HepG2 (cell line): Measurements from ENCODE around the gene PDLIM4. TPM values are rescaled to one million over a fixed set of nuclear protein-coding genes. Genes with fewer than 3 reads are reported as not detected.

Experiments used
- ATAC-seq: fragments of 200-7000 bp; cut with Tn5 transposase; 3 replicates; pipeline ENCODE4 v1.9.1; 2020; ENCODE audit warnings: mild to moderate bottlenecking, moderate library complexity
- BruUV-seq: library from RNA; stranded (reverse); fragments of 400-500 nt; replicated peaks from 2 replicates; lab custom pipeline; 2021; lab: Mats Ljungman, UMichigan
- CTCF ChIA-PET: fragments of 300-600 bp; formaldehyde crosslinking; extraction: SDS; loops from one replicate; lab custom pipeline; 2021; ENCODE audit warnings: low total read pairs, inconsistent platforms, low intra/inter-chr PET ratio; lab: Yijun Ruan, JAX
- POLR2A ChIA-PET: fragments of 350-600 bp; sonication (Branson Sonifier 250); formaldehyde crosslinking; loops from one replicate; lab custom pipeline; 2020; ENCODE audit warnings: antibody characterized with exemption, inconsistent platforms; lab: Yijun Ruan, JAX
- DNase-seq: peaks from one replicate; pipeline ENCODE4 v3.0.0-alpha.2; 2015; ENCODE audit warnings: low spot score
- FAIRE-seq: peaks from 3 replicates; lab custom pipeline; 2011; peaks lifted over from hg19 to GRCh38; lab: Jason Lieb, UNC
- H2AFZ ChIP-seq: one replicate; pipeline ENCODE4 v1.6.1; 2011; ENCODE audit warnings: low read length, inconsistent platforms
- H3K27ac ChIP-seq: fragments of 300-600 bp; 3 replicates; pipeline ENCODE4 v1.8.0; 2011; ENCODE audit warnings: mixed run types, mild to moderate bottlenecking, mixed read lengths, low read length, inconsistent platforms; ENCODE audit not compliant: insufficient read depth; ENCODE audit errors: extremely low read length
- H3K27me3 ChIP-seq, 2 experiments: fragments of 200-600 bp in 1 of 2; 2 replicates in 1 of 2; 3 replicates in 1 of 2; pipeline versions ENCODE4 v1.6.0 to v1.8.0; 2011; ENCODE audit warnings: low read length in 2 of 2, mild to moderate bottlenecking in 2 of 2, moderate library complexity in 2 of 2, inconsistent platforms in 1 of 2; ENCODE audit not compliant: insufficient read depth in 2 of 2, control insufficient read depth in 1 of 2
- H3K36me3 ChIP-seq, 2 experiments: fragments of 200-600 bp in 1 of 2; replicated peaks in 1 of 2; 2 replicates in 1 of 2; 3 replicates in 1 of 2; pipeline versions ENCODE4 v1.5.1 to v1.8.0; 2011; ENCODE audit warnings: low read length in 2 of 2, inconsistent platforms in 1 of 2; ENCODE audit not compliant: insufficient read depth in 2 of 2, control insufficient read depth in 1 of 2
- H3K4me1 ChIP-seq: 2 replicates; pipeline ENCODE4 v1.5.1; 2012; ENCODE audit warnings: low read length, inconsistent platforms; ENCODE audit not compliant: insufficient read depth
- H3K4me2 ChIP-seq: 2 replicates; pipeline ENCODE4 v1.6.0; 2011; ENCODE audit warnings: low read depth, low read length, inconsistent platforms
- H3K4me3 ChIP-seq, 3 experiments: fragments of 200-600 bp in 1 of 3; sonication (generic), shearing (Covaris generic) in 1 of 3; replicated peaks in 1 of 3; 2 replicates each; pipeline ENCODE4 v1.5.1; 2011 to 2016; ENCODE audit warnings: low read length in 3 of 3, inconsistent platforms in 2 of 3, low read depth in 2 of 3, mild to moderate bottlenecking in 2 of 3, control low read depth in 1 of 3, mixed read lengths in 1 of 3; ENCODE audit not compliant: insufficient read depth in 1 of 3
- H3K79me2 ChIP-seq: one replicate; pipeline ENCODE4 v1.6.1; 2011; ENCODE audit warnings: low read length, inconsistent platforms; ENCODE audit not compliant: insufficient read depth
- H3K9ac ChIP-seq: 2 replicates; pipeline ENCODE4 v1.6.0; 2011; ENCODE audit warnings: mild to moderate bottlenecking, low read depth, low read length, inconsistent platforms; ENCODE audit not compliant: insufficient read depth
- H3K9me3 ChIP-seq: 2 replicates; pipeline ENCODE4 v1.5.1; 2012; ENCODE audit warnings: mild to moderate bottlenecking, low read length
- H4K20me1 ChIP-seq: 2 replicates; pipeline ENCODE4 v1.6.0; 2011; ENCODE audit warnings: inconsistent platforms, mild to moderate bottlenecking, low read length, moderate library complexity; ENCODE audit not compliant: insufficient read depth
- NCOA2 ChIP-seq: sonication (generic); formaldehyde crosslinking; IDR thresholded peaks from 2 replicates; pipeline ENCODE4 v1.8.0; 2022; ENCODE audit warnings: inconsistent platforms
- PCBP1 ChIP-seq: fragments of 200-400 bp; formaldehyde crosslinking; IDR thresholded peaks from 2 replicates; pipeline ENCODE4 v1.6.1; 2017; ENCODE audit warnings: mild to moderate bottlenecking, low read depth, low read length, borderline replicate concordance
- ZFP36 ChIP-seq: fragments of 150-350 bp; IDR thresholded peaks from 2 replicates; pipeline ENCODE4 v1.6.1; 2018; ENCODE audit warnings: borderline replicate concordance, low read length, low read depth; ENCODE audit not compliant: partially characterized antibody
- ZNF180 ChIP-seq: sonication (generic); formaldehyde crosslinking; IDR thresholded peaks from 2 replicates; pipeline ENCODE4 v1.4.0; 2020; ENCODE audit warnings: low read depth, missing genetic modification reagents, borderline replicate concordance
- ZNF749 ChIP-seq: sonication (generic); formaldehyde crosslinking; IDR thresholded peaks from 2 replicates; pipeline ENCODE4 v1.8.0; 2022; ENCODE audit warnings: mild to moderate bottlenecking, missing genetic modification reagents, moderate library complexity, borderline replicate concordance
- ZNF800 ChIP-seq: sonication (generic); formaldehyde crosslinking; IDR thresholded peaks from 2 replicates; pipeline ENCODE4 v1.4.0; 2020; ENCODE audit warnings: missing genetic modification reagents
- WGBS: methylation state at CpG from one replicate; pipeline ENCODE4 v1.1.6; 2017; ENCODE audit warnings: low lambda C conversion rate; 5-methylcytosine and 5-hydroxymethylcytosine counted together
- in situ Hi-C: cut with HindIII; loops from 2 replicates; pipeline ENCODE4 v1.10.0; 2017; ENCODE audit warnings: low pct_unique_long_range_greater_than_20kb; ENCODE audit not compliant: extremely low pct_ligation_motif_present
- intact Hi-C: fragments of 100-400 bp; cut with micrococcal nuclease; formaldehyde crosslinking; loops from one replicate; pipeline ENCODE4 v1.10.0; 2022; ENCODE audit not compliant: unreplicated experiment
- polyA plus RNA-seq, 8 experiments: library from polyadenylated mRNA; depleted of rRNA in 3 of 8; stranded (reverse) in 7 of 8; unstranded in 1 of 8; fragments of >200 nt; fragmentation: Illumina TruSeq in 4 of 8; extraction: Trizol in 4 of 8; gene quantifications; 2 replicates each; pipeline versions ENCODE4 v1.2.1 to v1.2.3, GENCODE V29; 2011 to 2016; ENCODE audit warnings: low read depth in 4 of 8, missing spikeins in 1 of 8, mixed read lengths in 1 of 8; ENCODE audit not compliant: insufficient read depth in 1 of 8
- total RNA-seq, 5 experiments: library from RNA; depleted of rRNA; stranded (reverse); fragments of >200 nt; fragmentation: Illumina TruSeq; extraction: Trizol; gene quantifications; 2 replicates each; pipeline ENCODE4 v1.2.3, GENCODE V29; 2016; ENCODE audit warnings: low read depth in 1 of 5
- TF ChIP-seq, protein P1 (sequence below): sonication (generic); IDR thresholded peaks from 2 replicates; pipeline ENCODE4 v1.6.1; 2016; ENCODE audit warnings: low read depth, borderline replicate concordance
- TF ChIP-seq, protein P2 (sequence below): sonication (generic); formaldehyde crosslinking; IDR thresholded peaks from 2 replicates; pipeline ENCODE4 v1.5.1; 2020; ENCODE audit warnings: missing genetic modification reagents, mild to moderate bottlenecking, borderline replicate concordance

The PDLIM4 gene
- total and polyA plus RNA-seq, 2 of the 13 experiments (the other 11 are each of a cell fraction or from before 2014, with no cell fraction given): 1.1 to 2.3 TPM

- no peak for TF ChIP-seq ZNF800 (CRISPR knock-in tag)
- TF ChIP-seq NCOA2 (CRISPR knock-in tag): no peak
- TF ChIP-seq PCBP1: no peak
- TF ChIP-seq, protein P1, sequence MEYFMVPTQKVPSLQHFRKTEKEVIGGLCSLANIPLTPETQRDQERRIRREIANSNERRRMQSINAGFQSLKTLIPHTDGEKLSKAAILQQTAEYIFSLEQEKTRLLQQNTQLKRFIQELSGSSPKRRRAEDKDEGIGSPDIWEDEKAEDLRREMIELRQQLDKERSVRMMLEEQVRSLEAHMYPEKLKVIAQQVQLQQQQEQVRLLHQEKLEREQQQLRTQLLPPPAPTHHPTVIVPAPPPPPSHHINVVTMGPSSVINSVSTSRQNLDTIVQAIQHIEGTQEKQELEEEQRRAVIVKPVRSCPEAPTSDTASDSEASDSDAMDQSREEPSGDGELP: no peak
- TF ChIP-seq ZNF749 (CRISPR knock-in tag): no peak
These were observed 35.5 kb upstream of the PDLIM4 start (continued) for GRCh38 chr5:132221781-132222648.

GRCh38 chr5:132222649-132223038 lies 34.9 kb upstream of the PDLIM4 start:
- CTCF ChIA-PET: no interaction called here
- H3K4me1 ChIP-seq: peaks cover 36% of the 10 kb centered on the region
- H2AFZ ChIP-seq: no peak overlapping the region
- H3K4me2 ChIP-seq: no peak overlapping the region
- peaks cover 24% of the 10 kb centered on the region for H3K79me2 ChIP-seq
- H3K9ac ChIP-seq: no peak overlapping the region
- H3K27ac ChIP-seq: no peak overlapping the region
- TF ChIP-seq, protein P2, sequence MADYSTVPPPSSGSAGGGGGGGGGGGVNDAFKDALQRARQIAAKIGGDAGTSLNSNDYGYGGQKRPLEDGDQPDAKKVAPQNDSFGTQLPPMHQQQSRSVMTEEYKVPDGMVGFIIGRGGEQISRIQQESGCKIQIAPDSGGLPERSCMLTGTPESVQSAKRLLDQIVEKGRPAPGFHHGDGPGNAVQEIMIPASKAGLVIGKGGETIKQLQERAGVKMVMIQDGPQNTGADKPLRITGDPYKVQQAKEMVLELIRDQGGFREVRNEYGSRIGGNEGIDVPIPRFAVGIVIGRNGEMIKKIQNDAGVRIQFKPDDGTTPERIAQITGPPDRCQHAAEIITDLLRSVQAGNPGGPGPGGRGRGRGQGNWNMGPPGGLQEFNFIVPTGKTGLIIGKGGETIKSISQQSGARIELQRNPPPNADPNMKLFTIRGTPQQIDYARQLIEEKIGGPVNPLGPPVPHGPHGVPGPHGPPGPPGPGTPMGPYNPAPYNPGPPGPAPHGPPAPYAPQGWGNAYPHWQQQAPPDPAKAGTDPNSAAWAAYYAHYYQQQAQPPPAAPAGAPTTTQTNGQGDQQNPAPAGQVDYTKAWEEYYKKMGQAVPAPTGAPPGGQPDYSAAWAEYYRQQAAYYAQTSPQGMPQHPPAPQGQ: no peak
- TF ChIP-seq ZFP36 (no peak), ZNF180 (CRISPR knock-in tag) (no peak)
- TF ChIP-seq, all 625 proteins: peak for 0
- WGBS: 96% methylated on average over 3 of the region's 3 CpGs
- no peaks in the 10 kb centered on the region for H3K9me3 ChIP-seq
- DNase-seq (no peak), ATAC-seq (no peak), FAIRE-seq (no peak)
- intact Hi-C loops: no loop called here
- in situ Hi-C loops: no loop called here
- H3K4me3 ChIP-seq: no peak overlapping the region
- H4K20me1 ChIP-seq: no peaks in the 10 kb centered on the region
- POLR2A ChIA-PET: no interaction called here
- peaks cover 0 to 22% of the 10 kb centered on the region in 2 experiments; a peak in 3 of 5 replicates for H3K36me3 ChIP-seq
- H3K27me3 ChIP-seq: no peaks in the 10 kb centered on the region; a peak in 1 of 5 replicates
- BruUV-seq: no TSS peak
